ENCODE data around the gene SLC22A31.
A peak's percentile ranks its signal among the peaks of the same experiment; 100 is the strongest.

Gene SLC22A31

DNA sequence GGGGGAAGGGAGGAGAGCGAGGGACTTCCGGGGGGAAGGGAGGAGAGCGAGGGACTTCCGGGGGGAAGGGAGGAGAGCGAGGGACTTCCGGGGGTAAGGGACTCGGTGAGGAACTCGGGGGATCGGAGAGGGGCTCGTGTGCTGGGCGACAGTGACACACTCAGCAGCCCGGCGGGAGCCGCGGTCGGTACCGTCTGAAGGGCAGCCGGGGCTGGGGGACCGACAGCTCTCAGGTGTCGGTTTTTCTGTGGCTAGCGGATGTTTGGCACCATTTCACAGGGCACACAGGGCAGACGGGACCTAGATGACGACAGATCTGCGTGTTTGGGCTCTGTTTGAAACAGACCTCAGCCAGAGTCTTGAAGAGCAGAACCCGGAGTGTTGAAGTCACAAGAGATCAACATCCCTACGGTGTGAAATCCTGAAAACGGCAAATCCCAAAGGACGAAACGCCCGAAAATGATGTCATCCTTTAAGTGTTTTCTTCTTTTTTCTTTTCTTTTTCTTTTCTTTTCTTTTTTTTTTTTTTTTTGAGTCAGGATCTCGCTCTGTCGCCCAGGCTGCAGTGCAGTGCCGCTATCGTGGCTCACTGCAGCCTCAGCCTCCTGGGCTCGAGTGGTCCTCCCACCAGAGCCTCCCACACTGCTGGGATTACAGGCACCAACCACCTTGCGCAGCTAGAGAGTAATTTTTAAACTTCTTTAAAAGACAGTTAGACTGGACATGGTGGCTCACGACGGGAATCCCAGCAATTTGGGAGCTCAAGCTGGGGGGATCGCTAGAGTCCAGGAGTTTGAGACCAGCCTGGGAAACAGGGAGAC, 41.1 kb upstream of the SLC22A31 start:
- H3K9ac ChIP-seq (ENCODE audit: low read length in 5 of 5) = peak overlapping the region; percentile 78 to 97 (median 86)
- peak overlapping the region; percentile 89 for H3K27ac ChIP-seq (ENCODE audit: low read depth, low read length)
- H3K36me3 ChIP-seq (ENCODE audit: control insufficient read depth in 5 of 5, insufficient read depth in 5 of 5, low read length in 5 of 5) = no peaks in the 10 kb centered on the region
- peak overlapping the region; percentile 75 to 86 (median 83) for H3K4me3 ChIP-seq (ENCODE audit: low read depth in 1 of 5, low read length in 5 of 5)
- no peaks in the 10 kb centered on the region for H3K9me3 ChIP-seq (ENCODE audit: control insufficient read depth in 5 of 5, low read length in 5 of 5)
- peaks cover 0 to 2% (median 0%) of the 10 kb centered on the region in 5 donors for H3K27me3 ChIP-seq (ENCODE audit: control insufficient read depth in 5 of 5, insufficient read depth in 4 of 5, low read length in 5 of 5)
- H3K4me1 ChIP-seq (ENCODE audit: control insufficient read depth in 5 of 5, insufficient read depth in 5 of 5, low read length in 5 of 5) = peaks cover 0 to 12% (median 12%) of the 10 kb centered on the region in 5 donors

DNA sequence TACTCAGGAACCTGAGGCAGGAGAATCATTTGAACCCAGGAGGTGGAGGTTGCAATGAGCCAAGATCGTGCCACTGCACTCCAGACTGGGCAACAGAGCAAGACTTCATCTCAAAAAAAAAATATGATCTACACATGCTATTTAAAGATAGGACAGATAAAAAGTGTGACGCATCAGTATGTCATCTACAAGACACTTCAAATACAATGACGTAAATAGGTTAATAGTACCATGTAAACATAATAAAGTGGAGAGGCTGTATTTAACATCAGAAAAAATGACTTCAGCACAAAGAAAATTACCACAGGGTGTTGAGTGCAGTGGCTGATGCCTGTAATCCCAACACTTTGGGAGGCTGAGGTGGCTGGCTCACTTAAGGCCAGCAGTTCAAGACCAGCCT, 37.4 kb upstream of the SLC22A31 start:
- Histone ChIP-seq H3K4me3 (ENCODE audit: low read depth in 1 of 5, low read length in 5 of 5) (no peak overlapping the region), H3K9me3 (ENCODE audit: control insufficient read depth in 5 of 5, low read length in 5 of 5) (peaks cover 0 to 1% (median 0%) of the 10 kb centered on the region in 5 donors), H3K9ac (ENCODE audit: low read length in 5 of 5) (no peak overlapping the region), H3K27ac (ENCODE audit: low read depth, low read length) (no peak overlapping the region), H3K4me1 (ENCODE audit: control insufficient read depth in 5 of 5, insufficient read depth in 5 of 5, low read length in 5 of 5) (peaks cover 0 to 14% (median 11%) of the 10 kb centered on the region in 5 donors), H3K36me3 (ENCODE audit: control insufficient read depth in 5 of 5, insufficient read depth in 5 of 5, low read length in 5 of 5) (peaks cover 0 to 16% (median 13%) of the 10 kb centered on the region in 5 donors), H3K27me3 (ENCODE audit: control insufficient read depth in 5 of 5, insufficient read depth in 4 of 5, low read length in 5 of 5) (no peaks in the 10 kb centered on the region)

DNA sequence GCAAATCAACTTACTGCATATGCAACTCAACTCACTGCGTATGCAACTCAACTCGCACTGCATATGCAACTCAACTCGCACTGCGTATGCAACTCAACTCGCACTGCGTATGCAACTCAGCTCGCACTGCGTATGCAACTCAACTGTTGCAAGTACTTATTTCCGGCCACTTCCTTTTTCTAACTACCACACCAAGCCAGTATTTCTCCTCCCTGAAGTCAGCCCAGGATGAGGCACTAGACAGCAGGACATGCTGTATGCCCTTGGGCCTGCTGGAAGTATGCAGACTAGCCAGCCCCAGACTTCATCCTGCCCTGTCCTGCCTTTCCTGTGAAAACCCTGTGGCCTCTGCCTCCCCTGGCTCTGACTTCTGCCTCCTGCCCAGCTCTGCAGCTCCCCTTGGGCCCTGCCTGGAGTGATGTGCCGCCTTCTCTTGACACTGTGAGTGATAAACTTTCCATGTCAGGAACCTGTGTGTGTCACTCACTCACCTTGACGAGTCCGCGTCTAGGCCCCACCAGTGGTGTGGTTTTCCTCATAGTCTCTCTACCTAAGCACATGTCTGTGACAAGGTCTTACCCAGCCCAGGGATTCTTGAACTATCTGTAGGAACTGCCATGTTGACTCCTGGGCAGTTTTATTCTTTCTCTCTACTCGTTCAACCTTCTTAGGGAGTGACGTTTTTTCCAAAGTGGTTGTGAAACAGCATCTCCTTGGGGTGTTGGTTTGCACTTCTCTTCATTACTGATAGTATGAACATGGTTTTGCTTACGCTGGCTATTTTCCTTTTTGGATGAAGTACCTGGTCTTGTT, 33.5 kb upstream of the SLC22A31 start:
- H3K27me3 ChIP-seq (ENCODE audit: control insufficient read depth in 5 of 5, insufficient read depth in 4 of 5, low read length in 5 of 5) = no peaks in the 10 kb centered on the region
- peaks cover 0 to 11% (median 5%) of the 10 kb centered on the region in 5 donors for H3K4me1 ChIP-seq (ENCODE audit: control insufficient read depth in 5 of 5, insufficient read depth in 5 of 5, low read length in 5 of 5)
- no peak overlapping the region for H3K27ac ChIP-seq (ENCODE audit: low read depth, low read length)
- no peak overlapping the region for H3K9ac ChIP-seq (ENCODE audit: low read length in 5 of 5)
- peaks cover 0 to 49% (median 41%) of the 10 kb centered on the region in 5 donors for H3K36me3 ChIP-seq (ENCODE audit: control insufficient read depth in 5 of 5, insufficient read depth in 5 of 5, low read length in 5 of 5)
- H3K4me3 ChIP-seq (ENCODE audit: low read depth in 1 of 5, low read length in 5 of 5) = no peak overlapping the region
- H3K9me3 ChIP-seq (ENCODE audit: control insufficient read depth in 5 of 5, low read length in 5 of 5) = peaks cover 0 to 3% (median 0%) of the 10 kb centered on the region in 5 donors

DNA sequence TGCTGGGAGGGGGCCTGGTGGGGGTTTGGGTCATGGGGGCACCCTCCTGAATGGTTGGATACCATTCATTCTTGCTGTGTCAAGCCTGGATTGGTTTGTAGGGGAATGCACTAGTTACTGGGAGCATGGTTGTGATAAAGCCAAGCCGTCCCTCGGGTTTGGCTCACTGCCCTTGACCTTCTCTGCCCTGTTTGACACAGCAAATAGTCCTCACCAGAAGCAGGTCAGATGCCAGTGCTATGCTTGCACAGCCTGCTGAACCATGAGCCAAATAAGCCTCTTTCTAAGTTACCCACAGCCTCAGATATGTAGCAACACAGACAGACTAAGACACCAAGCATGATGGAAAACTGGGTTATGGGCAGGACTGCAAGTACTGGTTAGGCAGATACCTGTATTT, 31.8 kb upstream of the SLC22A31 start:
- no peak overlapping the region for H3K9ac ChIP-seq (ENCODE audit: low read length in 5 of 5)

DNA sequence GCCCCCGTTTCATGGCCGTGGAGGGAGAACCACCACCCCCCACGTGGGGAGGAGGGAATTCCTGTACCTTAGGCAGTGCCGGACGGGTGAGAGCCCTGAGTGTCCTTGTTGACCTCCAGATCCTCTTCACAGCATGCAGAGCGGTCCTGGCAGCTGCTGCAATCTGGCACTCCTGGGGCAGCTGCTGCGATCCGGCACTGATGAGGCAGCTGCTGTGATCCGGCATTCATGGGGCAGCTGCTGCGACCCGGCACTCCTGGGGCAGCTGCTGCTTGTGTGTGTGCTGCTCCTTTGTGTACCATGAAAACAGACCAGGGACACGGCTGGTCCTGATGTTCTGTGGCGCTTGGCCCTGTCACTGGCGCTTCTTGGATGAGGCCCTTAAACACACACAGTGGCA, 29.9 kb upstream of the SLC22A31 start:
- Histone ChIP-seq H3K27ac (ENCODE audit: low read depth, low read length) (no peak overlapping the region), H3K9ac (ENCODE audit: low read length in 5 of 5) (no peak overlapping the region), H3K4me1 (ENCODE audit: control insufficient read depth in 5 of 5, insufficient read depth in 5 of 5, low read length in 5 of 5) (peaks cover 2 to 18% (median 8%) of the 10 kb centered on the region in 5 donors), H3K36me3 (ENCODE audit: control insufficient read depth in 5 of 5, insufficient read depth in 5 of 5, low read length in 5 of 5) (peaks cover 16 to 82% (median 75%) of the 10 kb centered on the region in 5 donors), H3K9me3 (ENCODE audit: control insufficient read depth in 5 of 5, low read length in 5 of 5) (peaks cover 0 to 9% (median 3%) of the 10 kb centered on the region in 5 donors), H3K4me3 (ENCODE audit: low read depth in 1 of 5, low read length in 5 of 5) (no peak overlapping the region), H3K27me3 (ENCODE audit: control insufficient read depth in 5 of 5, insufficient read depth in 4 of 5, low read length in 5 of 5) (peaks cover 0 to 11% (median 0%) of the 10 kb centered on the region in 5 donors)

More for the DNA sequence above, 31.8 kb upstream of the SLC22A31 start:
- H3K9me3 ChIP-seq (ENCODE audit: control insufficient read depth in 5 of 5, low read length in 5 of 5) = peaks cover 0 to 9% (median 3%) of the 10 kb centered on the region in 5 donors
- peaks cover 0 to 11% (median 0%) of the 10 kb centered on the region in 5 donors for H3K27me3 ChIP-seq (ENCODE audit: control insufficient read depth in 5 of 5, insufficient read depth in 4 of 5, low read length in 5 of 5)
- H3K27ac ChIP-seq (ENCODE audit: low read depth, low read length) = no peak overlapping the region
- H3K4me1 ChIP-seq (ENCODE audit: control insufficient read depth in 5 of 5, insufficient read depth in 5 of 5, low read length in 5 of 5) = peaks cover 2 to 15% (median 8%) of the 10 kb centered on the region in 5 donors
- H3K36me3 ChIP-seq (ENCODE audit: control insufficient read depth in 5 of 5, insufficient read depth in 5 of 5, low read length in 5 of 5) = peaks cover 16 to 67% (median 59%) of the 10 kb centered on the region in 5 donors
- H3K4me3 ChIP-seq (ENCODE audit: low read depth in 1 of 5, low read length in 5 of 5) = no peak overlapping the region

DNA sequence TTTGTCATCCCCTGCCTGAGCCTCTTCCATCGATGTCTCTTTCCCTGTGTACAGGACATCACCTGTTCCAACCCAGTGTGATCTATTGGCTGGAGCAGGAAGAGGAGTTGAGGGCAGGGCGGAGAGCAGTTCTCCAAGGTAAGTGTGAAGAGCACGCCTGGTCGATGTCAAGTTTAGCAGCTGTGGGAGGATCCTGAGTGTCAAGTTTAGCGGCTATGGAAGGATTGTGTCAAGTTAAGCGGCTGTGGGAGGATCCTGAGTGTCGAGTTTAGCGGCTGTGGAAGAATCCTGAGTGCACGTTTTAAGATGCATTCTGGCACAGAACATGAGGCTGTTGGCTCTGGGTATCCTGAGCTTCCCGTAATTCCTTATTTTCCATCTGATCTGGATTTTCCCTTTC, 24.3 kb upstream of the SLC22A31 start:
- peaks cover 0 to 18% (median 0%) of the 10 kb centered on the region in 5 donors for H3K4me1 ChIP-seq (ENCODE audit: control insufficient read depth in 5 of 5, insufficient read depth in 5 of 5, low read length in 5 of 5)
- peaks cover 16 to 86% (median 73%) of the 10 kb centered on the region in 5 donors for H3K36me3 ChIP-seq (ENCODE audit: control insufficient read depth in 5 of 5, insufficient read depth in 5 of 5, low read length in 5 of 5)
- H3K9ac ChIP-seq (ENCODE audit: low read length in 5 of 5) = no peak overlapping the region
- H3K4me3 ChIP-seq (ENCODE audit: low read depth in 1 of 5, low read length in 5 of 5) = no peak overlapping the region
- peaks cover 0 to 11% (median 0%) of the 10 kb centered on the region in 5 donors for H3K27me3 ChIP-seq (ENCODE audit: control insufficient read depth in 5 of 5, insufficient read depth in 4 of 5, low read length in 5 of 5)
- peaks cover 0 to 9% (median 2%) of the 10 kb centered on the region in 5 donors for H3K9me3 ChIP-seq (ENCODE audit: control insufficient read depth in 5 of 5, low read length in 5 of 5)
- H3K27ac ChIP-seq (ENCODE audit: low read depth, low read length) = no peak overlapping the region

DNA sequence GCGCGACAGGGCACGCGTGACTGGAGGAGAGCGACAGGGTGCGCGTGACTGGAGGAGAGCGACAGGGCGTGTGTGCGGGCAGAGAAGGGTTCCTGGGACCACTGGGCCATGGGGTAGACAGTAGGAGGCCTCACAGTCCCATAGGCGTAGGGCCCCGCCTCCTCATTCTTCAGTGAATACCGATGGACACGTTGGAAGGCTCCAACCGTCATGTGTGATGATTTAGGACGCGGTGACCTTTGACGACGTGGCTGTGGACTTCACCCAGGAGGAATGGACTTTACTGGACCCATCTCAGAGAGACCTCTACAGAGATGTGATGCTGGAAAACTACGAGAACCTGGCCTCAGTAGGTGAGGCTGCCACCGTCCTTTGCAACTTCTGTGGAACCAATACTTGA, 22.6 kb upstream of the SLC22A31 start:
- Histone ChIP-seq H3K36me3 (ENCODE audit: control insufficient read depth in 5 of 5, insufficient read depth in 5 of 5, low read length in 5 of 5) (peaks cover 8 to 72% (median 58%) of the 10 kb centered on the region in 5 donors), H3K27ac (ENCODE audit: low read depth, low read length) (no peak overlapping the region), H3K4me3 (ENCODE audit: low read depth in 1 of 5, low read length in 5 of 5) (no peak overlapping the region), H3K27me3 (ENCODE audit: control insufficient read depth in 5 of 5, insufficient read depth in 4 of 5, low read length in 5 of 5) (peaks cover 0 to 9% (median 0%) of the 10 kb centered on the region in 5 donors), H3K4me1 (ENCODE audit: control insufficient read depth in 5 of 5, insufficient read depth in 5 of 5, low read length in 5 of 5) (peaks cover 5 to 13% (median 9%) of the 10 kb centered on the region in 5 donors), H3K9me3 (ENCODE audit: control insufficient read depth in 5 of 5, low read length in 5 of 5) (peaks cover 0 to 6% (median under 1%) of the 10 kb centered on the region in 5 donors), H3K9ac (ENCODE audit: low read length in 5 of 5) (no peak overlapping the region)

DNA sequence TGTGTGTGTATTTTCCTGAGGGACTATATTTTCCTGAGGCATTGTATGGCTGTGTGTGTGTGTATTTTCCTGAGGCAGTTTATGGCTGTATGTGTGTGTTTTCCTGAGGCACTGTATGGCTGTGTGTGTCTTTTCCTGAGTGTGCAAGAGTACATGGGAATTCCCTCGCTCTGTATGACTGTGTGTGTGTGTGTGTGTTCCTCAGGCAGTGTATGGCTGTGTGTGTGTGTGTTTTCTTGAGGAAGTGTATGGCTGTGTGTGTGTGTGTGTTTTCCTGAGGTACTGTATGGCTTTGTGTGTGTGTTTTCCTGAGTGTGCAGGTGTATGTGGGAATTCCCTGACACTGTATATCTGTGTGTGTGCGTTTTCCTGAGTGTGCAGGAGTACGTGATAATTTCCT, 21.3 kb upstream of the SLC22A31 start:
- Histone ChIP-seq H3K4me3 (ENCODE audit: low read depth in 1 of 5, low read length in 5 of 5) (no peak overlapping the region), H3K27ac (ENCODE audit: low read depth, low read length) (no peak overlapping the region), H3K9me3 (ENCODE audit: control insufficient read depth in 5 of 5, low read length in 5 of 5) (no peaks in the 10 kb centered on the region), H3K9ac (ENCODE audit: low read length in 5 of 5) (no peak overlapping the region), H3K4me1 (ENCODE audit: control insufficient read depth in 5 of 5, insufficient read depth in 5 of 5, low read length in 5 of 5) (peaks cover 0 to 21% (median 15%) of the 10 kb centered on the region in 5 donors), H3K27me3 (ENCODE audit: control insufficient read depth in 5 of 5, insufficient read depth in 4 of 5, low read length in 5 of 5) (no peaks in the 10 kb centered on the region), H3K36me3 (ENCODE audit: control insufficient read depth in 5 of 5, insufficient read depth in 5 of 5, low read length in 5 of 5) (peaks cover 0 to 59% (median 45%) of the 10 kb centered on the region in 5 donors)

DNA sequence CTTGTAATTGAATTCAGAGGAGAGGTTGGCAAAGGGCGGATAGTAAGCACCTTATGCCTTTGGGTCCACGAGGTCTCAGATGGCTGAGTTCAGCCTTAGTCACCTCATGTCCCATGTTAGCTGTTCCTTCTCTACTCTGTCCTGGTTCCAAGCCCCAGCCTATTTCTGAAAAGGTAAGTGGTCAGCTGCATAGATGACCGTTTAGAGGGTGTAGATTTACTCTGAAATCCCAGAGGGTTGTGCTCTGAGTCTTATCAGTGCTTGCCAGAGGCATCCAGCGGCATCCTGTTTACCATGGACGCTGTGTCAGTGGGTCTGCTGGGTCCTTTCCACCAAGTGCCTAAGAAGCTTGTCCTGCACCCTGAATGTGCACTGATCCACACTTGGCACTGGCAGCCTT, 19.0 kb upstream of the SLC22A31 start:
- Histone ChIP-seq H3K4me1 (ENCODE audit: control insufficient read depth in 5 of 5, insufficient read depth in 5 of 5, low read length in 5 of 5) (peaks cover 0 to 30% (median 21%) of the 10 kb centered on the region in 5 donors), H3K27me3 (ENCODE audit: control insufficient read depth in 5 of 5, insufficient read depth in 4 of 5, low read length in 5 of 5) (no peaks in the 10 kb centered on the region), H3K36me3 (ENCODE audit: control insufficient read depth in 5 of 5, insufficient read depth in 5 of 5, low read length in 5 of 5) (peaks cover 0 to 40% (median 30%) of the 10 kb centered on the region in 5 donors), H3K27ac (ENCODE audit: low read depth, low read length) (no peak overlapping the region), H3K9ac (ENCODE audit: low read length in 5 of 5) (peak overlapping the region in 2 of 5 donors; percentile 13 to 43), H3K9me3 (ENCODE audit: control insufficient read depth in 5 of 5, low read length in 5 of 5) (no peaks in the 10 kb centered on the region), H3K4me3 (ENCODE audit: low read depth in 1 of 5, low read length in 5 of 5) (no peak overlapping the region)
